Superior temporal gyrus (tissue), 1 donor: ENCODE data around the gene AKIP1.

Source experiments
- DNase-seq: peaks from one replicate; pipeline ENCODE4 v3.0.0-alpha.2; 2016; ENCODE audit errors: extremely low spot score

Gene AKIP1

GRCh38 chr11:8959546-8960166 lies 48.7 kb downstream of the AKIP1 start:
- peak; percentile 55 for DNase-seq

GRCh38 chr11:8961401-8961800 lies 50.4 kb downstream of the AKIP1 start:
- no peak for DNase-seq

GRCh38 chr11:8962841-8963240 lies 51.9 kb downstream of the AKIP1 start:
- no peak for DNase-seq

GRCh38 chr11:8963569-8964323 lies 52.8 kb downstream of the AKIP1 start:
- DNase-seq: no peak

GRCh38 chr11:8964324-8965320 lies 53.6 kb downstream of the AKIP1 start, which contains the start of gene TMEM9B:
Gene TMEM9B (minus strand): TSS chr11:8964442. CDS start chr11:8964313, 129 bp downstream.
- peak; percentile 88 for DNase-seq

GRCh38 chr11:8967184-8967583 lies 56.2 kb downstream of the AKIP1 start:
- DNase-seq: no peak
